Liver (tissue), 3 donors: ENCODE results near the gene PWWP2B.

Experiments used
- CTCF ChIP-seq: fragments of 150-350 bp; IDR thresholded peaks from 2 replicates; pipeline ENCODE4 v1.5.1; 2017; ENCODE audit warnings: improper control_type of control experiment, low read depth, low read length; ENCODE audit not compliant: missing input control
- EGR1 ChIP-seq, 2 donors: IDR thresholded peaks; 2 replicates each; pipeline ENCODE4 v1.6.1; 2016 to 2018; ENCODE audit warnings: antibody characterized with exemption in 2 of 2, low read depth in 2 of 2
- NR2F2 ChIP-seq: IDR thresholded peaks from 2 replicates; pipeline ENCODE4 v1.6.1; 2016; ENCODE audit warnings: antibody characterized with exemption
- RAD21 ChIP-seq, 2 donors: IDR thresholded peaks; 2 replicates each; pipeline ENCODE4 v1.6.1; 2016; ENCODE audit warnings: antibody characterized with exemption in 2 of 2, mild to moderate bottlenecking in 2 of 2
- REST ChIP-seq: IDR thresholded peaks from 2 replicates; pipeline ENCODE4 v1.6.1; 2016; ENCODE audit warnings: antibody characterized with exemption, mild to moderate bottlenecking
- TAF1 ChIP-seq: conservative IDR thresholded peaks from 2 replicates; pipeline ENCODE4 v1.6.1; 2016; ENCODE audit warnings: antibody characterized with exemption, mild to moderate bottlenecking
- donor health status: healthy.
- donor health status: healthy.

GRCh38 chr10:132363376-132363775 is 33.6 kb upstream of the PWWP2B start:
- no peak for TF ChIP-seq CTCF
- TF ChIP-seq TAF1 = no peak
- TF ChIP-seq NR2F2 = no peak
- TF ChIP-seq REST = no peak
- TF ChIP-seq EGR1 (IDR thresholded peaks at IDR 0.05; ENCODE audit: low read depth in 2 of 2) = no peak
- TF ChIP-seq RAD21 (IDR thresholded peaks at IDR 0.05) = no peak
